AG09319 (cell line): Measurements from ENCODE around the gene ZNF331.

Source experiments
- DNase-seq: peaks from one replicate; pipeline ENCODE4 v3.0.0-alpha.2; 2010; ENCODE audit warnings: low read depth; ENCODE audit errors: extremely low read depth
- CTCF ChIP-seq: IDR thresholded peaks from 2 replicates; pipeline ENCODE4 v1.5.1; 2011; ENCODE audit warnings: low read depth, mild to moderate bottlenecking, inconsistent platforms, low read length, moderate library complexity

Gene ZNF331

GRCh38 chr19:53597023-53597422 lies 59.1 kb downstream of the ZNF331 start:
- no peak for TF ChIP-seq CTCF
- DNase-seq = no peak

- TF ChIP-seq CTCF = no peak
- DNase-seq = no peak
Measured at GRCh38 chr19:53598361-53598760, 60.4 kb downstream of the ZNF331 start.

GRCh38 chr19:53600217-53600616 lies 62.3 kb downstream of the ZNF331 start:
- DNase-seq = no peak
- TF ChIP-seq CTCF = no peak

- DNase-seq = no peak
- TF ChIP-seq CTCF = no peak
Measured at GRCh38 chr19:53606031-53606430, 68.1 kb downstream of the ZNF331 start.

- no peak for TF ChIP-seq CTCF
- no peak for DNase-seq
Measured at GRCh38 chr19:53608381-53608780, 70.4 kb downstream of the ZNF331 start.

GRCh38 chr19:53612762-53613526 lies 75.0 kb downstream of the ZNF331 start:
- no peak for DNase-seq
- no peak for TF ChIP-seq CTCF

GRCh38 chr19:53621885-53622740 lies 84.2 kb downstream of the ZNF331 start:
- no peak for DNase-seq
- no peak for TF ChIP-seq CTCF
